ENCODE measurements around the gene FGF13. TPM values are rescaled to one million over a fixed set of nuclear protein-coding genes. Genes with fewer than 3 reads are reported as not detected.
A peak's percentile ranks its signal among the peaks of the same experiment; 100 is the strongest.

FGF13 gene
- total RNA-seq, 1 donor from 2014 or later, result 23.8 TPM

- H3K4me3 Mint-ChIP-seq, result no peak overlapping the region
- Histone ChIP-seq H3F3A (ENCODE audit: low read depth) (no peaks in the 10 kb centered on the region), H4K20me1 (ENCODE audit: low read depth) (no peaks in the 10 kb centered on the region)
Observed at GRCh38 chrX:138740341-138740740, 28.8 kb upstream of the FGF13 start.

DNA sequence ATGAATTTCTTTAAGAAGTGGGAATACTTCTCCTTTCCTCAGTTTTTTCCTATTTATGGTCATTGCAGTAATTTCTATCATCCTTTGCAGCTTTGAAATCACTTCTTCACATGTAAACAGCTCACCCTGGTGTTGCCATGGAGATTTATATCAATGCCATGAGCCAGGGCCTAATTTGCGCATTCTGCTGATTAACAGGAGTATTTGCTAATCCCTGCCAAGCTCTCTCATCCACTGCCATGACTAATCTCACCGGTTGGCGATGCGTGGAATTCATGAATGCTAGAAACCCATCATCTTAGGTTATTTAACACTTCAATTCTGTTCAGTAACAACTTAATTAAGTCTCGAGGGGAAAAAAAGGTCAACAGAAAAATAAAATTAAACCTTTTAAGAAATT is 11.8 kb upstream of the FGF13 start:
- no peak overlapping the region for H2AFZ ChIP-seq (replicated peaks)
- H3K79me2 ChIP-seq (ENCODE audit: low read depth), result no peaks in the 10 kb centered on the region
- TF ChIP-seq CTCF (IDR thresholded peaks at IDR 0.05), result no peak
- no peak for TF ChIP-seq EZH2phosphoT487 (IDR thresholded peaks at IDR 0.05)
- TF ChIP-seq EZH2 (IDR thresholded peaks at IDR 0.05), result no peak
- H4K20me1 ChIP-seq (ENCODE audit: low read depth), result no peaks in the 10 kb centered on the region
- no peaks in the 10 kb centered on the region for H3K9me3 ChIP-seq (ENCODE audit: low read depth)
- Mint-ChIP-seq H3K4me1 (peaks cover 18% of the 10 kb centered on the region), H3K27me3 (ENCODE audit: insufficient read depth, low read depth) (no peaks in the 10 kb centered on the region), H3K9me3 (no peaks in the 10 kb centered on the region), H3K36me3 (no peaks in the 10 kb centered on the region), H3K4me3 (no peak overlapping the region), H3K27ac (peak overlapping the region; percentile 11)
- no peaks in the 10 kb centered on the region for H3K4me1 ChIP-seq
- no peaks in the 10 kb centered on the region for H3K27me3 ChIP-seq
- H3K36me3 ChIP-seq, result no peaks in the 10 kb centered on the region
- no peak overlapping the region for H3K4me2 ChIP-seq
- no peak for DNase-seq (ENCODE audit: low spot score)
- no peak overlapping the region for H3K4me3 ChIP-seq
- H3K9ac ChIP-seq, result no peak overlapping the region
- H3K27ac ChIP-seq, result no peak overlapping the region
- no peaks in the 10 kb centered on the region for H3F3A ChIP-seq (ENCODE audit: low read depth)

More at GRCh38 chrX:138740341-138740740, 28.8 kb upstream of the FGF13 start:
- TF ChIP-seq CTCF (IDR thresholded peaks at IDR 0.05) (no peak), EZH2 (IDR thresholded peaks at IDR 0.05) (no peak), EZH2phosphoT487 (IDR thresholded peaks at IDR 0.05) (no peak)
- Histone ChIP-seq H3K4me3 (no peak overlapping the region), H3K36me3 (no peaks in the 10 kb centered on the region), H3K9me3 (ENCODE audit: low read depth) (no peaks in the 10 kb centered on the region), H2AFZ (replicated peaks) (no peak overlapping the region), H3K27ac (no peak overlapping the region), H3K9ac (no peak overlapping the region), H3K4me1 (no peaks in the 10 kb centered on the region), H3K79me2 (ENCODE audit: low read depth) (no peaks in the 10 kb centered on the region), H3K4me2 (no peak overlapping the region), H3K27me3 (no peaks in the 10 kb centered on the region)
- Mint-ChIP-seq H3K36me3 (no peaks in the 10 kb centered on the region), H3K27ac (no peak overlapping the region), H3K27me3 (ENCODE audit: insufficient read depth, low read depth) (no peaks in the 10 kb centered on the region), H3K9me3 (no peaks in the 10 kb centered on the region), H3K4me1 (peaks cover 13% of the 10 kb centered on the region)
- no peak for DNase-seq (ENCODE audit: low spot score)

GRCh38 chrX:138719396-138719795 is 7.9 kb upstream of the FGF13 start:
- no peaks in the 10 kb centered on the region for H3K36me3 Mint-ChIP-seq

More at GRCh38 chrX:138719396-138719795, 7.9 kb upstream of the FGF13 start:
- TF ChIP-seq CTCF (IDR thresholded peaks at IDR 0.05), result no peak
- TF ChIP-seq EZH2 (IDR thresholded peaks at IDR 0.05), result no peak
- TF ChIP-seq EZH2phosphoT487 (IDR thresholded peaks at IDR 0.05), result no peak
- no peaks in the 10 kb centered on the region for H3K9me3 ChIP-seq (ENCODE audit: low read depth)
- no peak overlapping the region for H3K4me3 Mint-ChIP-seq
- H3K36me3 ChIP-seq, result no peaks in the 10 kb centered on the region
- H3K4me1 ChIP-seq, result no peaks in the 10 kb centered on the region
- H3K9me3 Mint-ChIP-seq, result no peaks in the 10 kb centered on the region
- H3F3A ChIP-seq (ENCODE audit: low read depth), result no peaks in the 10 kb centered on the region
- no peak overlapping the region for H3K27ac Mint-ChIP-seq
- H3K27me3 ChIP-seq, result no peaks in the 10 kb centered on the region
- no peak overlapping the region for H3K4me3 ChIP-seq
- H3K79me2 ChIP-seq (ENCODE audit: low read depth), result no peaks in the 10 kb centered on the region
- no peak overlapping the region for H3K27ac ChIP-seq
- H3K4me1 Mint-ChIP-seq, result peaks cover 14% of the 10 kb centered on the region
- no peaks in the 10 kb centered on the region for H4K20me1 ChIP-seq (ENCODE audit: low read depth)
- no peak overlapping the region for H3K9ac ChIP-seq
- H3K27me3 Mint-ChIP-seq (ENCODE audit: insufficient read depth, low read depth), result no peaks in the 10 kb centered on the region
- no peak overlapping the region for H2AFZ ChIP-seq (replicated peaks)
- DNase-seq (ENCODE audit: low spot score), result no peak
- H3K4me2 ChIP-seq, result no peak overlapping the region
